Measurements from ENCODE around the gene IGFBP5. TPM values are rescaled to one million over a fixed set of nuclear protein-coding genes. Genes with fewer than 3 reads are reported as not detected.
A peak's percentile ranks its signal among the peaks of the same experiment; 100 is the strongest.

IGFBP5 gene, protein sequence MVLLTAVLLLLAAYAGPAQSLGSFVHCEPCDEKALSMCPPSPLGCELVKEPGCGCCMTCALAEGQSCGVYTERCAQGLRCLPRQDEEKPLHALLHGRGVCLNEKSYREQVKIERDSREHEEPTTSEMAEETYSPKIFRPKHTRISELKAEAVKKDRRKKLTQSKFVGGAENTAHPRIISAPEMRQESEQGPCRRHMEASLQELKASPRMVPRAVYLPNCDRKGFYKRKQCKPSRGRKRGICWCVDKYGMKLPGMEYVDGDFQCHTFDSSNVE
- total RNA-seq (100 to 1,000 TPM; 254 to 773 (median 488) TPM), polyA plus RNA-seq (100 to 1,000 TPM in 1 of 3 donors, 10 to 100 TPM in 2; 13.6 to 131 (median 36.0) TPM)

GRCh38 chr2:216695401-216695821, at the start of gene IGFBP5:
TSS of gene IGFBP5 (minus strand) at chr2:216695549. CDS start at chr2:216694775, 774 bp downstream.
- intact Hi-C loops (cut with DNase I): loop anchor here (1.0 to 10.0 kb wide), 5 partner anchors 132 to 1062 kb away; no protein-coding TSS in a partner anchor
- peak; percentile 98 for DNase-seq
- Histone ChIP-seq H3K27me3 (no peaks in the 10 kb centered on the region), H3K4me1 (peaks cover 0 to 77% (median 52%) of the 10 kb centered on the region in 4 donors), H3K27ac (peak within 1 kb of the TSS; percentile 85 to 93 (median 92)), H3K9me3 (no peaks in the 10 kb centered on the region), H3K4me3 (peak within 1 kb of the TSS; percentile 59 to 85 (median 78)), H3K36me3 (peaks cover 0 to under 1% (median 0%) of the 10 kb centered on the region in 4 donors)
- 15 to 28% methylated on average over 16 of the region's 16 CpGs for WGBS, 2 donors
- TF ChIP-seq POLR2A (IDR thresholded peaks at IDR 0.05): peak; percentile 84 to 90
- TF ChIP-seq CTCF (IDR thresholded peaks at IDR 0.05): peak in 1 of 4 experiments; percentile 26
- TF ChIP-seq EP300 (IDR thresholded peaks at IDR 0.05): peak in 1 of 4 donors; percentile 45
- TF ChIP-seq POLR2AphosphoS5 (IDR thresholded peaks at IDR 0.05): peak; percentile 95 to 99 (median 98)

- TF ChIP-seq POLR2AphosphoS5 (IDR thresholded peaks at IDR 0.05) (no peak), CTCF (IDR thresholded peaks at IDR 0.05) (no peak), POLR2A (IDR thresholded peaks at IDR 0.05) (no peak), EP300 (IDR thresholded peaks at IDR 0.05) (no peak)
- Histone ChIP-seq H3K36me3 (no peaks in the 10 kb centered on the region), H3K27me3 (no peaks in the 10 kb centered on the region), H3K4me1 (peaks cover 0 to 48% (median 41%) of the 10 kb centered on the region in 4 donors), H3K27ac (peak overlapping the region in 2 of 4 donors; percentile 2 to 17), H3K9me3 (no peaks in the 10 kb centered on the region), H3K4me3 (no peak overlapping the region)
- WGBS, 2 donors: 62 to 80% methylated on average over 1 of the region's 1 CpG
- no peak for DNase-seq
- intact Hi-C loops (cut with DNase I): loop anchor here (10.0 kb wide), 1 partner anchor 231 kb away; no protein-coding TSS in a partner anchor
Observed at GRCh38 chr2:216743781-216744180, 48.4 kb upstream of the IGFBP5 start.

- intact Hi-C loops (cut with DNase I): loop anchor here (10.0 kb wide), 1 partner anchor 232 kb away; no protein-coding TSS in a partner anchor
- Histone ChIP-seq H3K36me3 (no peaks in the 10 kb centered on the region), H3K4me3 (no peak overlapping the region), H3K27ac (peak overlapping the region; percentile 54 to 87 (median 83)), H3K4me1 (peaks cover 0 to 62% (median 51%) of the 10 kb centered on the region in 4 donors), H3K27me3 (no peaks in the 10 kb centered on the region), H3K9me3 (no peaks in the 10 kb centered on the region)
- WGBS, 2 donors: 63 to 83% methylated on average over 3 of the region's 3 CpGs
- peak in 3 of 4 donors; percentile 8 to 43 (median 40) for TF ChIP-seq POLR2AphosphoS5 (IDR thresholded peaks at IDR 0.05)
- no peak for TF ChIP-seq POLR2A (IDR thresholded peaks at IDR 0.05)
- DNase-seq: peak; percentile 86
Observed at GRCh38 chr2:216742411-216742810, 47.1 kb upstream of the IGFBP5 start.

DNA sequence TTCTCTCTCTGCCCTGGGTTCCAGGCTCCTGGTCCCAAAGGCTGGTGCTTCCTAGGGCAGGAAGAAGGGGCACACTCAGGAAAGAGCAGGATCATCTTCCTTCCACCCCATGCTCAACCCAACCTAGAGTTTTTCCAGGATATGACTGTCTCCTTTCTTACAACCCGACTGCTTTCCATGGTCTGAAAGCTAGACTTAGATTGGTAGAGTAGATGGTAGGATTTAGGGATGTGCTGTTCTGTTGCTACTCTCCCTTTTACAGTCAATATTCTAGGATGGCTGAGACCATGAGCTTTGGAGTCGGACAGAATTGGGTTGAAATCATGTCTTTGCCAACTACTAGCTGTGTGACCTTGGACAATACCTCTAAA, 45.9 kb upstream of the IGFBP5 start:
- no peak for TF ChIP-seq POLR2AphosphoS5 (IDR thresholded peaks at IDR 0.05)
- TF ChIP-seq EP300 (IDR thresholded peaks at IDR 0.05): no peak
- no peak for TF ChIP-seq CTCF (IDR thresholded peaks at IDR 0.05)
- TF ChIP-seq POLR2A (IDR thresholded peaks at IDR 0.05): no peak
- no peak overlapping the region for H3K4me3 ChIP-seq
- H3K9me3 ChIP-seq: no peaks in the 10 kb centered on the region
- intact Hi-C loops (cut with DNase I): loop anchor here (10.0 kb wide), 1 partner anchor 234 kb away; no protein-coding TSS in a partner anchor
- no peak for DNase-seq
- WGBS, 2 donors: 70 to 73% methylated on average over 2 of the region's 2 CpGs
- no peaks in the 10 kb centered on the region for H3K27me3 ChIP-seq
- H3K36me3 ChIP-seq: no peaks in the 10 kb centered on the region
- peaks cover 0 to 74% (median 60%) of the 10 kb centered on the region in 4 donors for H3K4me1 ChIP-seq
- peak overlapping the region; percentile 65 to 87 (median 83) for H3K27ac ChIP-seq

GRCh38 chr2:216740557-216741222, 45.3 kb upstream of the IGFBP5 start:
- intact Hi-C loops (cut with DNase I): loop anchor here (10.0 kb wide), 1 partner anchor 234 kb away; no protein-coding TSS in a partner anchor
- Histone ChIP-seq H3K4me3 (no peak overlapping the region), H3K27ac (peak overlapping the region; percentile 65 to 87 (median 83)), H3K36me3 (no peaks in the 10 kb centered on the region), H3K27me3 (no peaks in the 10 kb centered on the region), H3K4me1 (peaks cover 0 to 79% (median 66%) of the 10 kb centered on the region in 4 donors), H3K9me3 (no peaks in the 10 kb centered on the region)
- WGBS, 2 donors: 47 to 62% methylated on average over 6 of the region's 6 CpGs
- TF ChIP-seq CTCF (IDR thresholded peaks at IDR 0.05) (no peak), EP300 (IDR thresholded peaks at IDR 0.05) (peak in 3 of 4 donors; percentile 55 to 73 (median 56)), POLR2AphosphoS5 (IDR thresholded peaks at IDR 0.05) (peak; percentile 64 to 90 (median 83)), POLR2A (IDR thresholded peaks at IDR 0.05) (no peak)
- DNase-seq: peak; percentile 89

All from sigmoid colon (tissue), 7 donors.